ENCODE data around the gene GOSR1. TPM values are rescaled to one million over a fixed set of nuclear protein-coding genes. Genes with fewer than 3 reads are reported as not detected.
"Not testable (repeated sequence)": the region's sequence is repeated elsewhere in the genome, so short reads cannot be mapped to it uniquely, and the experiment has no call there.

The GOSR1 gene
- total RNA-seq, 2 donors from 2014 or later: 46.8 to 58.5 TPM

GRCh38 chr17:30534938-30535921, 58.0 kb downstream of the GOSR1 start:
- ATAC-seq (no peak), DNase-seq (no peak)
- intact Hi-C loops (cut with DNase I, micrococcal nuclease): no loop called here

- intact Hi-C loops (cut with DNase I, micrococcal nuclease); DNase-seq; ATAC-seq: not testable (repeated sequence)
Observed at GRCh38 chr17:30536846-30537245, 59.6 kb downstream of the GOSR1 start.

- DNase-seq; intact Hi-C loops (cut with DNase I, micrococcal nuclease); ATAC-seq: not testable (repeated sequence)
Observed at GRCh38 chr17:30537667-30538066, 60.5 kb downstream of the GOSR1 start.

GRCh38 chr17:30541802-30542201, 64.6 kb downstream of the GOSR1 start:
- ATAC-seq: no peak

GRCh38 chr17:30543456-30543855, 66.2 kb downstream of the GOSR1 start:
- ATAC-seq: no peak
- intact Hi-C loops (cut with DNase I, micrococcal nuclease): no loop called here
- DNase-seq: no peak

More at GRCh38 chr17:30541802-30542201, 64.6 kb downstream of the GOSR1 start:
- intact Hi-C loops (cut with DNase I, micrococcal nuclease): no loop called here
- no peak for DNase-seq

GRCh38 chr17:30545024-30545423, 67.8 kb downstream of the GOSR1 start:
- intact Hi-C loops (cut with DNase I, micrococcal nuclease): no loop called here
- ATAC-seq: no peak
- no peak for DNase-seq

GRCh38 chr17:30547778-30548573, 70.8 kb downstream of the GOSR1 start:
- no peak for DNase-seq
- intact Hi-C loops (cut with DNase I, micrococcal nuclease): no loop called here

GRCh38 chr17:30549181-30549580, 72.0 kb downstream of the GOSR1 start:
- ATAC-seq; DNase-seq; intact Hi-C loops (cut with DNase I, micrococcal nuclease): not testable (repeated sequence)

More at GRCh38 chr17:30547778-30548573, 70.8 kb downstream of the GOSR1 start:
- no peak for ATAC-seq

- DNase-seq (no peak), ATAC-seq (no peak)
- intact Hi-C loops (cut with DNase I, micrococcal nuclease): no loop called here
Observed at GRCh38 chr17:30549864-30550511, 72.8 kb downstream of the GOSR1 start.

GRCh38 chr17:30550512-30551273, 73.5 kb downstream of the GOSR1 start:
- ATAC-seq (peak; percentile 72), DNase-seq (peak in 1 of 2 donors; percentile 14)
- intact Hi-C loops (cut with DNase I, micrococcal nuclease): no loop called here

GRCh38 chr17:30551274-30551995, 74.2 kb downstream of the GOSR1 start:
- DNase-seq; intact Hi-C loops (cut with DNase I, micrococcal nuclease); ATAC-seq: not testable (repeated sequence)

- ATAC-seq (no peak), DNase-seq (no peak)
- intact Hi-C loops (cut with DNase I, micrococcal nuclease): no loop called here
Observed at GRCh38 chr17:30551996-30552339, 74.8 kb downstream of the GOSR1 start.

- ATAC-seq: no peak
- no peak for DNase-seq
- intact Hi-C loops (cut with DNase I, micrococcal nuclease): no loop called here
Observed at GRCh38 chr17:30552994-30553566, 75.9 kb downstream of the GOSR1 start.

GRCh38 chr17:30553823-30554440, 76.7 kb downstream of the GOSR1 start:
- intact Hi-C loops (cut with DNase I, micrococcal nuclease); DNase-seq: not testable (repeated sequence)

GRCh38 chr17:30554839-30555751, 77.9 kb downstream of the GOSR1 start:
- intact Hi-C loops (cut with DNase I, micrococcal nuclease): no loop called here
- DNase-seq: peak in 1 of 2 donors; percentile 22

More at GRCh38 chr17:30553823-30554440, 76.7 kb downstream of the GOSR1 start:
- ATAC-seq: not testable (repeated sequence)

GRCh38 chr17:30555942-30556341, 78.7 kb downstream of the GOSR1 start:
- intact Hi-C loops (cut with DNase I, micrococcal nuclease): no loop called here
- no peak for ATAC-seq
- DNase-seq: no peak

More at GRCh38 chr17:30554839-30555751, 77.9 kb downstream of the GOSR1 start:
- no peak for ATAC-seq
